GM23338 (cell line): ENCODE data around the gene ATP9B.

Experiments
- EZH2 ChIP-seq: fragments of 200-600 bp; sonication (generic); IDR thresholded peaks from one replicate; pipeline ENCODE4 v1.8.0; 2017; ENCODE audit warnings: antibody characterized with exemption, mild to moderate bottlenecking, low read depth; ENCODE audit not compliant: unreplicated experiment
- EZH2phosphoT487 ChIP-seq: fragments of 200-600 bp; sonication (generic); IDR thresholded peaks from one replicate; pipeline ENCODE4 v1.8.1; 2018; ENCODE audit warnings: antibody characterized with exemption; ENCODE audit not compliant: unreplicated experiment
- JUNB ChIP-seq: IDR thresholded peaks from one replicate; pipeline ENCODE4 v1.6.1; 2016; ENCODE audit warnings: antibody characterized with exemption; ENCODE audit not compliant: unreplicated experiment
- POLR2AphosphoS5 ChIP-seq: IDR thresholded peaks from 2 replicates; pipeline ENCODE4 v1.6.1; 2016; ENCODE audit warnings: antibody characterized with exemption, low read depth
- TF ChIP-seq, protein P1 (sequence below), 2 experiments: fragments of 200-600 bp in 1 of 2; sonication (generic) in 1 of 2; conservative IDR thresholded peaks; 2 replicates each; pipeline versions ENCODE4 v1.5.1 to v1.6.1; 2016 to 2017; ENCODE audit warnings: antibody characterized with exemption in 2 of 2, low read depth in 2 of 2, mild to moderate bottlenecking in 2 of 2, moderate library complexity in 1 of 2
- TF ChIP-seq, protein P2 (sequence below): IDR thresholded peaks from one replicate; pipeline ENCODE4 v1.6.1; 2018; ENCODE audit warnings: antibody characterized with exemption; ENCODE audit not compliant: unreplicated experiment
- TF ChIP-seq, protein P3 (sequence below): IDR thresholded peaks from 2 replicates; pipeline ENCODE4 v1.6.1; 2016; ENCODE audit warnings: antibody characterized with exemption

DNA sequence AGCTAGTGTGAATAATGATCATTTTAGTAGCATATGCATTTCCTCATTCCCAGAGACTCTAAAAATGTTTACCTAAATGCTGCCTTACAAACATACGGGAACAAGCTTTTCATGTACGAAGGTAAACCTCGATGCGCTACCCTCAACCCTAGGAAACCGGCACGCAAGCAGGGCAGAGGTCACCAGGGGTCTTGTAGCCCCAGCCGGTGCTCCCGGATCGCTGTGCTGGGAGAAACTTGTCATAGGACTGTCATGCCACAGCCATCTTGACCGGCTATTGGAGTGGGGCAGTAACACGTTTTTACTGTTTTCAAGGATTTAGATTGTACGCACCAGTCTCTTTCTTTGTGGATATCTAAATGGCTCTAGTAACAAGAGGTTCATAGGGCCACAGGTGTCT lies 291.7 kb downstream of the ATP9B start:
- TF ChIP-seq, protein P1, sequence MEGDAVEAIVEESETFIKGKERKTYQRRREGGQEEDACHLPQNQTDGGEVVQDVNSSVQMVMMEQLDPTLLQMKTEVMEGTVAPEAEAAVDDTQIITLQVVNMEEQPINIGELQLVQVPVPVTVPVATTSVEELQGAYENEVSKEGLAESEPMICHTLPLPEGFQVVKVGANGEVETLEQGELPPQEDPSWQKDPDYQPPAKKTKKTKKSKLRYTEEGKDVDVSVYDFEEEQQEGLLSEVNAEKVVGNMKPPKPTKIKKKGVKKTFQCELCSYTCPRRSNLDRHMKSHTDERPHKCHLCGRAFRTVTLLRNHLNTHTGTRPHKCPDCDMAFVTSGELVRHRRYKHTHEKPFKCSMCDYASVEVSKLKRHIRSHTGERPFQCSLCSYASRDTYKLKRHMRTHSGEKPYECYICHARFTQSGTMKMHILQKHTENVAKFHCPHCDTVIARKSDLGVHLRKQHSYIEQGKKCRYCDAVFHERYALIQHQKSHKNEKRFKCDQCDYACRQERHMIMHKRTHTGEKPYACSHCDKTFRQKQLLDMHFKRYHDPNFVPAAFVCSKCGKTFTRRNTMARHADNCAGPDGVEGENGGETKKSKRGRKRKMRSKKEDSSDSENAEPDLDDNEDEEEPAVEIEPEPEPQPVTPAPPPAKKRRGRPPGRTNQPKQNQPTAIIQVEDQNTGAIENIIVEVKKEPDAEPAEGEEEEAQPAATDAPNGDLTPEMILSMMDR (conservative IDR thresholded peaks at IDR 0.05; ENCODE audit: low read depth in 2 of 2) = no peak
- TF ChIP-seq POLR2AphosphoS5 (no peak), EZH2 (no peak), EZH2phosphoT487 (no peak), JUNB (no peak)
- TF ChIP-seq, protein P2, sequence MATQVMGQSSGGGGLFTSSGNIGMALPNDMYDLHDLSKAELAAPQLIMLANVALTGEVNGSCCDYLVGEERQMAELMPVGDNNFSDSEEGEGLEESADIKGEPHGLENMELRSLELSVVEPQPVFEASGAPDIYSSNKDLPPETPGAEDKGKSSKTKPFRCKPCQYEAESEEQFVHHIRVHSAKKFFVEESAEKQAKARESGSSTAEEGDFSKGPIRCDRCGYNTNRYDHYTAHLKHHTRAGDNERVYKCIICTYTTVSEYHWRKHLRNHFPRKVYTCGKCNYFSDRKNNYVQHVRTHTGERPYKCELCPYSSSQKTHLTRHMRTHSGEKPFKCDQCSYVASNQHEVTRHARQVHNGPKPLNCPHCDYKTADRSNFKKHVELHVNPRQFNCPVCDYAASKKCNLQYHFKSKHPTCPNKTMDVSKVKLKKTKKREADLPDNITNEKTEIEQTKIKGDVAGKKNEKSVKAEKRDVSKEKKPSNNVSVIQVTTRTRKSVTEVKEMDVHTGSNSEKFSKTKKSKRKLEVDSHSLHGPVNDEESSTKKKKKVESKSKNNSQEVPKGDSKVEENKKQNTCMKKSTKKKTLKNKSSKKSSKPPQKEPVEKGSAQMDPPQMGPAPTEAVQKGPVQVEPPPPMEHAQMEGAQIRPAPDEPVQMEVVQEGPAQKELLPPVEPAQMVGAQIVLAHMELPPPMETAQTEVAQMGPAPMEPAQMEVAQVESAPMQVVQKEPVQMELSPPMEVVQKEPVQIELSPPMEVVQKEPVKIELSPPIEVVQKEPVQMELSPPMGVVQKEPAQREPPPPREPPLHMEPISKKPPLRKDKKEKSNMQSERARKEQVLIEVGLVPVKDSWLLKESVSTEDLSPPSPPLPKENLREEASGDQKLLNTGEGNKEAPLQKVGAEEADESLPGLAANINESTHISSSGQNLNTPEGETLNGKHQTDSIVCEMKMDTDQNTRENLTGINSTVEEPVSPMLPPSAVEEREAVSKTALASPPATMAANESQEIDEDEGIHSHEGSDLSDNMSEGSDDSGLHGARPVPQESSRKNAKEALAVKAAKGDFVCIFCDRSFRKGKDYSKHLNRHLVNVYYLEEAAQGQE = no peak
- TF ChIP-seq, protein P3, sequence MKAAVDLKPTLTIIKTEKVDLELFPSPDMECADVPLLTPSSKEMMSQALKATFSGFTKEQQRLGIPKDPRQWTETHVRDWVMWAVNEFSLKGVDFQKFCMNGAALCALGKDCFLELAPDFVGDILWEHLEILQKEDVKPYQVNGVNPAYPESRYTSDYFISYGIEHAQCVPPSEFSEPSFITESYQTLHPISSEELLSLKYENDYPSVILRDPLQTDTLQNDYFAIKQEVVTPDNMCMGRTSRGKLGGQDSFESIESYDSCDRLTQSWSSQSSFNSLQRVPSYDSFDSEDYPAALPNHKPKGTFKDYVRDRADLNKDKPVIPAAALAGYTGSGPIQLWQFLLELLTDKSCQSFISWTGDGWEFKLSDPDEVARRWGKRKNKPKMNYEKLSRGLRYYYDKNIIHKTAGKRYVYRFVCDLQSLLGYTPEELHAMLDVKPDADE = no peak
